HG03520 (cell line): Measurements from ENCODE around the gene HAT1.
"Not testable (repeated sequence)": the region's sequence is repeated elsewhere in the genome, so short reads cannot be mapped to it uniquely, and the experiment has no call there.

Experiments used
- ATAC-seq: cut with Tn5 transposase; IDR thresholded peaks from one replicate; pipeline ENCODE4 v1.9.1; 2021; ENCODE audit warnings: mild to moderate bottlenecking, moderate library complexity; ENCODE audit not compliant: unreplicated experiment

The HAT1 gene, protein sequence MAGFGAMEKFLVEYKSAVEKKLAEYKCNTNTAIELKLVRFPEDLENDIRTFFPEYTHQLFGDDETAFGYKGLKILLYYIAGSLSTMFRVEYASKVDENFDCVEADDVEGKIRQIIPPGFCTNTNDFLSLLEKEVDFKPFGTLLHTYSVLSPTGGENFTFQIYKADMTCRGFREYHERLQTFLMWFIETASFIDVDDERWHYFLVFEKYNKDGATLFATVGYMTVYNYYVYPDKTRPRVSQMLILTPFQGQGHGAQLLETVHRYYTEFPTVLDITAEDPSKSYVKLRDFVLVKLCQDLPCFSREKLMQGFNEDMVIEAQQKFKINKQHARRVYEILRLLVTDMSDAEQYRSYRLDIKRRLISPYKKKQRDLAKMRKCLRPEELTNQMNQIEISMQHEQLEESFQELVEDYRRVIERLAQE

GRCh38 chr2:171922230-171923022, at the start of gene HAT1:
HAT1 (plus strand) TSS chr2:171922461; CDS start chr2:171922501, 40 bp downstream.
- ATAC-seq = peak; percentile 93

GRCh38 chr2:171874517-171874916, 47.7 kb upstream of the HAT1 start:
- no peak for ATAC-seq

DNA sequence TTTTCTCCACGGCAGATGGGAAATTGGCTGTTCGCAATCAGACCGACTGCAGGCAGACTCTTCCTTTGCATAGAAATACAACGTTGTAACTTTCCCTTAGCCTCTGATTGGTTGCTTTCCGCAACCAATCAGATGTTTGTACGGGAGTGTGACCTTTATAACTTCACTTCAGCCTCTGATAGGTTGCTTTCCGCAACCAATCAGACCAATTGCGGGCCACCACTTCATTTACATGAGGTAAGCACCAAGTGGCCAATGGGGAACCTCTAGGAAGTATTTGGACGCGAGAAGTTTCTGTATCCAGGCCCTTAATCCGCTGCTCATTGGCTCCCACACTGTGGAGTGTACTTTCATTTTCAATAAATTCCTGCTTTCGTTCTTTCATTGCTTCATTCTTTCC, 47.3 kb upstream of the HAT1 start:
- ATAC-seq = no peak

DNA sequence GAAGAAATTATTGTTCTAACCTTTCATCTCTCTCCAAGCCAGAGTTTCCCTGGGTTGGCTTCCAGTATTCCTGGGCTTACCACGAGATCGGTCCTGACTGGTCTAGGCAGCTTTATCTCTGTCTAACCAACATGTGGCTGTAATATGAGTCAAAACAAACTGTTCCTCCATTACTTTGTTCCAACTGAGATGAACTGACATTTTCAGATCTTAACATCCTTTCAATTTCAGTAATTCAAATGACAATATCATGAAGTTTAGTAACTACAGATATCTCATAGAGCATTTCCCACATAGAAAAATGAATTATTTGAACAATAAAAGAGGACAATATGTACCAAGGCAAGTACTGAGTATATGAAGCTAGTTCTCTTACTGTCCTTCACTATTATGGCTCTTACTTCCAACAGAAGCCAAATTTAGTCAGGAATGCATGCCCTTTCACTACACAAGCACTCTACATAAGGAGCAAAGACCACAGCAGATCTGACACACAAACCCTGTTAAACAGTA, 43.7 kb upstream of the HAT1 start:
- ATAC-seq = no peak

DNA sequence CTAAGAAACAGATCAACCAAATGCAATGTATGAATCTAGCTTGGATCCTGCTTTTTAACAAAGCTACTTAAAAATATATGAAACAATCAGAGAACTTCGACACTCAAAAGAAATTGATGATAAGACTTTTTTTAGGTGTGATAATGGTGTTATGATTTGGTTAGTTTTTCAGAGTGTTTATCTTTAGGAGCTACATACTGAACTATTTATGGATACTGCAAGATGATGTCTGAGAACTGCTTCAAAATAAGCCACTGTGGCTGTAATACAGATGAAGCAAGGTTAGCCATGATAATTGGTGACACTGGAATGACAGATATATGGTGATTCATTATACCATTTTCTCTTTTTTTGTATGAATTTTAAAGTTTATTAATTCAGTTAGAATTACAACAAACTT, 42.4 kb upstream of the HAT1 start:
- no peak for ATAC-seq

DNA sequence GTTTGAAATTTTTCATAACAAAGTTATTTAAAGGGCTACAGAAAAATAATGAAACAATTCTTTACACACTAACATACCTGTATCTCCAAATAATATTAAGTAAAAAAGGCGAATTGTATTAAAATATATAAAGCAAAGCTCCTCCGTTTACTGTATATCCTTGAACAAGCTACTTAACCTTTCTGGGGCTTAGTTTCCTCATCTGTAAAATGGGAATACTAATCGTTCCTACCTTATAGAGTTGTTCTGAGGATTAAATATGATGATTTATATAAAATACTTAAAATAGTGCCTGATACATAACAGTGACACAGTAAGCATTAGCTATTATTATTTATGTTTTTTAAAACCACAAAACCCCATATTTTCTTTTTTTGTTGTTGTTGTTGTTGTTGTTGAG, 41.5 kb upstream of the HAT1 start:
- no peak for ATAC-seq

DNA sequence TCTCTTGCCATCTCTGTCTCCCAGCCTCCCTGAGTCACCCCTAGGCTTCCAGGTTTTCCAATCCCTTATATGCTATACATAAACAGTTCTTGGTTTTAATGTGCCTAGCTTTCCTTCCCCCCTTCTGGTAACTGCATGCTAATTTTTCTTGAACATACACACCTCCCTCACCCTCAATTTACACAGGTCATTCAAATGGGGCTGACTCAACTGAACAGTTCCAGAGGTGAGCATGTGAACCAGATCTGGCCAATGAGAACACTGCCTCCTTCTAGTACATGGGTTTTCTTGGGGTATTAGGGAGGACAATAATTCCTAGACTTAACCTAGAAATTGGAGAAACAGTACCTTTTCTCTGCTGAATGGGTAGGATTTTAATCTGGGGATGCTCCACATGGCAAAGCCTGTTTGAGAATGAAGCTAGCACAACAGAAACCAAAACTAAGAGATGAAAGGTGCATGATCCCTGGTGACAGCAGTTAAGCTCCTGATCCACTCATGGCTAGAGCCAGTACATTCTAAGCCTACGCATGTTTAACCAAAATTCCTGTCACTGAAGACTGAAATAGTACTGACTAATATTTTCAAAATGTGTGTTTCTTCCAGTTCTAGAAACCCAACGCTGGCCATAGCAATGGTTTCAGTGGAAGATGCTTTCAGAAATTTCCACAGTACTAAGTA, 40.0 kb upstream of the HAT1 start:
- no peak for ATAC-seq

DNA sequence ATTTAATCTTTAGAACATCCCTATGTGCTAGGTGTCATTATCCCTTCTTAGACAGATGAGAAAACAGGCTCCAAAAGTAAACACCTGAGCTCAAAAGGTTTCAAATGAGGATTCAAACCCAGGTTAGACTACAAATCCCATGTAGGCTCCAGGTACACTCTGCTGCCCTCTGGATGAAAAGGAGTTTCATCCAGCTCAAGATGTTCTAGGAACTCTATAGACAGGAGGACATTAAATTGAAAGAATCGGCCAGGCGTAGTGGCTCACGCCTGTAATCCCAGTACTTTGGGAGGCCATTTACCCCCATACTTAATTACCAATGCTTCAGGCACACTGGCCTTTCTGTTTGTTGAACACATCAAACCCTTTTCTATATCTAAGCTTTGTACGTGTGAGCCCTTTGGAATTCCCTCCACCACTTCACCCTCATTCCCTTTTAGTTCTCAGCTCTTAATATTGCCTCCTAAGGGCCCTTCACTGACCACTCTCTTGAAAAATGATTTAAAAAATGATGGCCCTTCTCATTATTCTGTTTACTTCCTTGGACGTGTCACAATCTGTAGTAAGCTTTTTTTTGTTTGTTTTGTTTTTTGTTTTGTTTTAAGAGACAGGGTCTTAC, 38.9 kb upstream of the HAT1 start:
- no peak for ATAC-seq

DNA sequence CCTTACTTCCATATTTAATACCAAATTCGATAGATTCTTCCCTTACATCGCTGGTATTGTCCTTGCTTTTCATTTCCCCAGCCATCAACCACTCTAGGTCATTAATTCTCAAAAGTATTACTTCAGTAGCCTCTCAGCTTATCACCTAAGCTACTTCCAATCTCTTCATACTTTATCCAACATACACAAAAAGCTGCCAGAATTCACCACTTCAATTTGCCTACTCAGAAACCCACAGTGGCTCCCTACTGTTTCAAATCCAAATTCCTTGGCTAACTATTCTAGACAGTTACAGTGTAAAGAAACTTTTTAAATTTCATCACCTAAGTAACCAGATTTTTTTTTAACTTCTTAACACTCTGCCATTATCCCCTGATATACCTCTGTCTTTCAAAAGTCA, 32.9 kb upstream of the HAT1 start:
- ATAC-seq = no peak

DNA sequence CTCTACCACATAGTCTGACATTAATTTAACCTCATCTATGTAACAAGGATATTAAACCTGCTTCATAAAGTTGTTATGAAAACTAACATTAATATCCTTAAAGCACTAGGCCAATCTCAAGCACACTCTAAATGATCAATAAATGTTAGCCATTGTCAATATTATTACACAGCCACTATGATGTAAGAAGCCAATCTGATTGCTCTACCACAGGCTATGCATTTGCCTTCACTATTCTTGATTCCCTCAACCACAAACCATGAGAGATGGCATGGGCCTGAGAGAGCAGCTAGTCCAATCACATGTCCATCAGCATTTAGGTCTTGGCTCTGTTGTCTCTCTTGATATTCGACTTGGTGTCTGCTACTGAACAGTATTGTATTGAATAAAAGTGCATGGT, 32.5 kb upstream of the HAT1 start:
- ATAC-seq = no peak

GRCh38 chr2:171893196-171893823, 29.0 kb upstream of the HAT1 start:
- ATAC-seq = peak; percentile 21

DNA sequence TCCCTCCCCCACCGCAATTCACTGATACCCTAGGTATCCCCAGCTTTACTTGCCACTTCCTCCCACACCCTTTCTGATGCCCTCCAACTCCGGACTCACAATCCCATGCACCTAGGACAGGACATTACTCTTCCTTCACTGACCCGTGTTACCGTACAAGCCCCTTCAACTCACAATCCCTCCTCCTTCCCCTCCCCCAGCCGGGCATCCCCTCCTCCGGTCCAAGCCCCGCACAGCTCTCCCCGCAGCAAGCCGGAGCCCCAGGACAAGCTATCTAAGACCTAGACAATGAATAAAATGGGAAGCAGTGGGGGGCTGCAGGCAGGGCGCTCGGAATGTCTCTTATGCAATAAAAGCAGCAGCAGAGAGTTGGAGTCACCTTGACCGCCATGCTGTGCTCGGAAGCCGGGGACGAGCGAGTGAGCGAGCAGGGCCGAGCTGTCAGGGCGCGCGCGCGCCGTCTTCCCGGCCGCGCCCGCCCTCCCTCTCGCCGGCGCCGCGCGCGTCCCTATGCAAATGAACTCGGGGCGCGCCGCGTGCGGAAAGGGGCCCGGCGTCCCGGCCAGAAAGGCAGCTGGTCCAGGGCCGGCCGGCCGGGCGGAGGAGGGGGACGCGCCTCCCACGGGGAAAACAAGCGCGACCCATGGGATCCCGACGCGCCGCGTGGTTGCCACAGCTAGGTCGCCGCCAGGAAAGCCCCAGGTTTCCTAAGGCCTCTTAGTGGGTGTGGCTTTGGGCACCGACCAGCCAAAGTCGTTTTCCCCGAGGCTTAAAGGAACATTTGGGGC, 28.2 kb upstream of the HAT1 start, which contains the start of gene SLC25A12:
Gene SLC25A12 (minus strand): TSS at position 421 of the 788 bp plus-strand sequence. CDS start 30 bp downstream, at position 391.
- peak; percentile 91 for ATAC-seq

GRCh38 chr2:171894612-171894947, 27.7 kb upstream of the HAT1 start:
- ATAC-seq = no peak

DNA sequence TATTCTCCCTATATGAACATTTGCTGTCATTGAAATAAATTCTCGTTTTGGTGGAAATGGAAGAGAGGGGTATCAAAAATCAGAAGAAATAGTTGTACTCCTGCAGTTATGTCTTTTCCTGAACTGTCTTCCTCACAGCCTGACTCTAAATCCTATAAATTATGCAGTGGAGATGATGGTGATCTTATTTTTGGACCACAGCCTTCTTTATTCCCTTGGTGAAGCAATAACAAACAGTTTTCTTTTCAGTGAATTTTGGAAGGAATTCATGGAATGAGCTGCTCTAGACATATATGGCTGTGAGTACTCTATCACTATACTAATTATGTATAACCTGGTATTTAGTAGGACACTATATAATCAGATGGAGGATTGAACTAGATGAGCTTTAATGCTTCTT, 26.5 kb upstream of the HAT1 start:
- ATAC-seq = no peak

DNA sequence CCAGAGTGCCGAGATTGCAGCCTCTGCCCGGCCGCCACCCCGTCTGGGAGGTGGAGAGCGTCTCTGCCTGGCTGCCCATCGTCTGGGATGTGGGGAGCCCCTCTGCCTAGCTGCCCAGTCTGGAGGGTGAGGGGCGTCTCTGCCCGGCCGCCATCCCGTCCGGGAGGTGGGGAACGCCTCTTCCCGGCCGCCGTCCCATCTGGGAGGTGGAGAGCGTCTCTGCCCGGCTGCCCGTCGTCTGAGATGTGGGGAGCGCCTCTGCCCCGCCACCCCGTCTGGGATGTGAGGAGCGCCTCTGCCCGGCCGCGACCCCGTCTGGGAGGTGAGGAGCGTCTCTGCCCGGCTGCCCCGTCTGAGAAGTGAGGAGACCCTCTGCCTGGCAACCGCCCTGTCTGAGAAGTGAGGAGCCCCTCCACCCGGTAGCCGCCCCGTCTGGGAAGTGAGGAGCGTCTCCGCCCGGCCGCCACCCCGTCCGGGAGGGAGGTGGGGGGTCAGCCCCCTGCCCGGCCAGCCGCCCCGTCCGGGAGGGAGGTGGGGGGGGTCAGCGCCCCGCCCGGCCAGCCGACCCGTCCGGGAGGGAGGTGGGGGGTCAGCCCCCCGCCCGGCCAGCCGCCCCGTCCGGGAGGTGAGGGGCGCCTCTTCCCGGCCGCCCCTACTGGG, 22.5 kb upstream of the HAT1 start:
- ATAC-seq = not testable (repeated sequence)

DNA sequence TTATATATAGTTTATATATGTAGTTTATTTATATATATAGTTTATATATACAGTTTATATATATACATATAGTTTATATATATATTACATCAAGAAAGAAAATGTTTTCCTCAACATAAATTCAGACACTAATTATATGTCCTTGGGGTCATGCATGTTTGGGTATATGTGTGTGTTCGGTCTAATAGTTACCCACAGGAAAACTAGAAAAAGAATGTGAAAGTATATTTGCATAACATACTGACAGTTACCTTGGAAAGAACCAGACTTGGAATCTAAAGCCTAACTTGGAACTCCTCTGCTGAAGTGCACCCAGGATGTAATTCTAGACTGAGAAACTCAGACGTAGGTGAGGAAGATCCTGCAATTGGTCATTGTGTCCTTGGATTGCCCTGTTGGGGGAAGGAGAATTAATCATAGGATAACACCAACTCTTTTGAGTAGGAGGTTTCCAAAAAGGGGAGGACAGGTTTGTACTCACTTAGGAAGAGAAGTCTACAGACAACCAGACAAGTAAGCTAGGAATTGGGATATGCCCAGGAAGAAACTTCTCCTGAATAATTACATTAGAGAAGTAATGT, 19.3 kb upstream of the HAT1 start:
- no peak for ATAC-seq

DNA sequence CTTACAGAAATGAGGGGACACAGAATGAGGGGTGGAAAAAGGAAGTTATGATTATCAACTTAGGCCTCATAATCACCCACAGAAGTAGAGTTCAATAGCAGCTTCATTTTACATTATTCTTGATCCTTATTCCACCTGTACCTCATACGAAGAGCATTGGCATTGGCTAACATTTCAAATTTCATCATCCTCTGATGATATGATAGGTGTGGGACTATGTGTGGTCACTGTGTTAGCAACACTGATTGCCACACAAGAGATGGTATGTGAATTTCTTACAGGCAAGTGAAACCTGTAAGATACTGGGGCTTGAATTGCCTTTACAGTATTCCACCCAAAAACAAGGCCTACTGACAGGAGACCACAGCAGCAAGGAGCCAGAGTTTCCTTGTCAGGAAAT, 14.0 kb upstream of the HAT1 start:
- ATAC-seq = no peak

DNA sequence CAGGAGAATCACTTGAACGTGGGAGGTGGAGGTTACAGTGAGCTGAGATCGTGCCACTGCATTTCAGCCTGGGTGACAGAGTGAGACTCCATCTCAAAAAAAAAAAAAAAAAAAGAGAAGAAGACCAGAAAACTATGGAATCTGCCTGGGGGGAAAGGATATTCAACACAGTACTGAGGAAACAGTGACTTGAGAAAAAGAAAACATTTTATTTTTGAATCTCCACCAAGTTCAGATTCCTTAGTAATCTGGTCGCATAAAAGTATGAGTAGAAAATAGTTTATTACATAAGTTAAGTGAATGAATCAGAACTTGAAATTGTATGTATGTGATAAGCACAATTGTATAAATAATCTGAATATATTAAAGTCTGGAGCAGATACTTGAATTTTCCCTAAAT, 13.0 kb upstream of the HAT1 start:
- ATAC-seq = no peak

- ATAC-seq = no peak
These were observed 11.8 kb upstream of the HAT1 start for GRCh38 chr2:171910494-171910893.
